ENCODE measurements around the gene EPHB1.

GRCh38 chr3:135238871-135239614 is 444.0 kb downstream of the EPHB1 start:
- TF ChIP-seq GATA3 (IDR thresholded peaks at IDR 0.05; ENCODE audit: low read depth, low read length) (peak; percentile 79), GATA2 (IDR thresholded peaks at IDR 0.05; ENCODE audit: low read depth, low read length) (peak; percentile 91)

Measured in SH-SY5Y (cell line).